PFSK-1 (cell line): Measurements from ENCODE around the gene CD24.

Experiments used
- POLR2AphosphoS5 ChIP-seq: IDR thresholded peaks from 2 replicates; pipeline ENCODE4 v1.6.1; 2012; ENCODE audit warnings: low read depth, mild to moderate bottlenecking, control low read depth, low read length, moderate library complexity
- REST ChIP-seq, 2 experiments: IDR thresholded peaks; 2 replicates each; pipeline versions ENCODE4 v1.6.1 to v1.8.0; 2011 to 2012; ENCODE audit warnings: low read depth in 2 of 2, low read length in 2 of 2, control low read depth in 1 of 2, inconsistent platforms in 1 of 2, mild to moderate bottlenecking in 1 of 2, moderate library complexity in 1 of 2; ENCODE audit not compliant: insufficient read depth in 1 of 2
- SIN3A ChIP-seq: IDR thresholded peaks from 2 replicates; pipeline ENCODE4 v1.6.1; 2012; ENCODE audit warnings: mild to moderate bottlenecking, low read length, moderate library complexity, borderline replicate concordance; ENCODE audit not compliant: insufficient read depth
- TAF1 ChIP-seq: IDR thresholded peaks from 2 replicates; pipeline ENCODE4 v1.6.1; 2012; ENCODE audit warnings: low read length, control low read depth, borderline replicate concordance; ENCODE audit not compliant: insufficient read depth

GRCh38 chr6:106961136-106961535 is 13.4 kb downstream of the CD24 start:
- TF ChIP-seq REST (IDR thresholded peaks at IDR 0.05; ENCODE audit: insufficient read depth in 1 of 2, low read depth in 2 of 2, low read length in 2 of 2) (no peak), POLR2AphosphoS5 (no peak), SIN3A (no peak), TAF1 (no peak)
